ENCODE measurements around the gene TAAR8.
A peak's percentile ranks its signal among the peaks of the same experiment; 100 is the strongest.
"Not testable (repeated sequence)": the region's sequence is repeated elsewhere in the genome, so short reads cannot be mapped to it uniquely, and the experiment has no call there.

TAAR8 gene

DNA sequence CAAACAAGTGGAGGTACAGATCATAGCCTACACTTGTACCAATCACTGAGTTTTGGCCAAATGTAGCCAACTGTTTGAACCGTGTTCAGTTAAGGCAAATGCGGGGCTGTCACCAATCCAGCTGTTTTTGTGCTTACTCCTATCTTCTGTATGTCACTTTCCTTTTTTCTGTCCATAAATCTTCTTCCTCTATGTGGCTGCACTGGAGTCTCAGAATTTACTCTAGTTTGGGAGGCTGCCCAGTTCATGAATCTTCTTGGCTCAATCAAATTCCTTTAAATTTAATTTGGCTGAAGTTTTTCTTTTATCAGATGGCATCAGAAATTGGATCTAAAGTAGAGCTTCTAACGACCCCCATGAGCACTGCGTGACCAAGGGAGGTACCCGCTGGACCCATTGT, 27.8 kb upstream of the TAAR8 start:
- H3K4me3 ChIP-seq (ENCODE audit: low read depth, low read length), result no peak overlapping the region
- TF ChIP-seq CTCF (IDR thresholded peaks at IDR 0.05; ENCODE audit: borderline replicate concordance, insufficient read depth, low read depth, low read length), result no peak

- no peak for TF ChIP-seq CTCF (IDR thresholded peaks at IDR 0.05; ENCODE audit: borderline replicate concordance, insufficient read depth, low read depth, low read length)
- H3K4me3 ChIP-seq (ENCODE audit: low read depth, low read length), result no peak overlapping the region
Measured at GRCh38 chr6:132525866-132526265, 26.6 kb upstream of the TAAR8 start.

DNA sequence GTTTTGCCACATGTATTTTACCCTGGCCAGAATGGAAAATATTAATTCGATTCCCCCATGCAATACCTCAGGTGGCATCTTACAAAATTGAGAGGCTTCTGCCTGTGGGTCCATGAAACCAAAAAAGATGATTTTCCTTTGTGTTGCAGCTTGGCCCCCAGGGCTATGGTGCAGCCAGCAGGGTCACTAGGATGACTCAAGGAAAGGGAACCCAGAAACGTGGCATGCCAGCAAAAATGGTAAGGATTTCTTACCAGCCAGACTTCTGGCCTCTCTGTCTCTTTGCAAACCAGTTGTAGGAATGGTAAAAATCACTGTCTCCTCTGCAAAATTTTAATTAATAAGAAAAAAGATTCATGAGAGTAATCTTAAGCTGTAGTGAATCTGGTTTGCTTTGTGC, 26.0 kb upstream of the TAAR8 start:
- TF ChIP-seq CTCF (IDR thresholded peaks at IDR 0.05; ENCODE audit: borderline replicate concordance, insufficient read depth, low read depth, low read length), result no peak
- no peak overlapping the region for H3K4me3 ChIP-seq (ENCODE audit: low read depth, low read length)

- no peak overlapping the region for H3K4me3 ChIP-seq (ENCODE audit: low read depth, low read length)
- TF ChIP-seq CTCF (IDR thresholded peaks at IDR 0.05; ENCODE audit: borderline replicate concordance, insufficient read depth, low read depth, low read length), result no peak
Measured at GRCh38 chr6:132527791-132528190, 24.7 kb upstream of the TAAR8 start.

DNA sequence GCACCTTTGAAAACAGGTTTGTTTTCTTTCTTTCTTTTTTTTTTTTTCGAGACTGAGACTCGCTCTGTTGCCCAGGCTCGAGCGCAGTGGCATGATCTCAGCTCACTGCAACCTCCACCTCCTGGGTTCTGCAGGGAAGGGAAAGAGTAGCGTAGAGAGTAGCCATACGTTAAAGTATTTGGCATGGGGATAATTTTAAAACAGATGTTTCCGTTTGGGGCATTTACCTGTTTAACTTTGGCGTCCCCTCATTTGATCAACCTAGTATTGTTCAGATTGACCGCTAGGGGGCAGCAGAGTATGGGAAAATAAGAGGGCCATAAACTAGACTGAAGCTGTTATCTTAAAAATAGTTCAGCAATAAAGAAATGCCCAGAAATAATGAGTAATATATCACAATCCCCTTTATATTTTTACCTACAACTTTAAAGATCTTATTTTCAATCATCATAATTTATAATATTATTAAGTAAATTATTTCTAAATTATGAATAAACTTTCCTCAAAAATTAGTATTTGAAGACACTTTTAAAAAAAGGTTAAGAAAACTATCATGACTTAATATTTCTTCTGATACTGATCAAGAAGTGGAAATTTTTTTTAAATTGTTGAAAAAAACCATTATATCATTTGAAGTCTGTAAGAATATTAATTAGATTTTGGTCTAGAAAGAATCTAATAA, 22.0 kb upstream of the TAAR8 start:
- TF ChIP-seq CTCF (IDR thresholded peaks at IDR 0.05; ENCODE audit: borderline replicate concordance, insufficient read depth, low read depth, low read length), result peak; percentile 51; the same call in 1 of the 2 replicates
- H3K4me3 ChIP-seq (ENCODE audit: low read depth, low read length), result no peak overlapping the region

- H3K4me3 ChIP-seq (ENCODE audit: low read depth, low read length), result not testable (repeated sequence)
Measured at GRCh38 chr6:132534546-132534945, 17.9 kb upstream of the TAAR8 start.

GRCh38 chr6:132537145-132537544, 15.3 kb upstream of the TAAR8 start:
- TF ChIP-seq CTCF (IDR thresholded peaks at IDR 0.05; ENCODE audit: borderline replicate concordance, insufficient read depth, low read depth, low read length), result no peak
- no peak overlapping the region for H3K4me3 ChIP-seq (ENCODE audit: low read depth, low read length)
